HG03565 (cell line): ENCODE data around the gene FOXP4.
"Not testable (repeated sequence)": the region's sequence is repeated elsewhere in the genome, so short reads cannot be mapped to it uniquely, and the experiment has no call there.

ENCODE experiments used
- ATAC-seq: cut with Tn5 transposase; IDR thresholded peaks from one replicate; pipeline ENCODE4 v1.9.1; 2021; ENCODE audit warnings: mild to moderate bottlenecking, moderate library complexity; ENCODE audit not compliant: unreplicated experiment

Gene FOXP4

GRCh38 chr6:41597246-41598000, 51.2 kb downstream of the FOXP4 start:
- no peak for ATAC-seq

- ATAC-seq, result no peak
Measured at GRCh38 chr6:41598670-41599014, 52.5 kb downstream of the FOXP4 start.

GRCh38 chr6:41599015-41599851, 53.1 kb downstream of the FOXP4 start:
- no peak for ATAC-seq

- no peak for ATAC-seq
Measured at GRCh38 chr6:41599852-41600445, 53.8 kb downstream of the FOXP4 start.

- no peak for ATAC-seq
Measured at GRCh38 chr6:41600499-41601247, 54.5 kb downstream of the FOXP4 start.

- no peak for ATAC-seq
Measured at GRCh38 chr6:41601248-41601549, 55.0 kb downstream of the FOXP4 start.

- no peak for ATAC-seq
Measured at GRCh38 chr6:41602422-41602743, 56.2 kb downstream of the FOXP4 start.

GRCh38 chr6:41602864-41603608, 56.9 kb downstream of the FOXP4 start:
- no peak for ATAC-seq

- no peak for ATAC-seq
Measured at GRCh38 chr6:41604006-41604405, 57.8 kb downstream of the FOXP4 start.

- ATAC-seq, result no peak
Measured at GRCh38 chr6:41605649-41606048, 59.5 kb downstream of the FOXP4 start.

GRCh38 chr6:41607036-41607435, 60.9 kb downstream of the FOXP4 start:
- ATAC-seq, result no peak

- ATAC-seq, result no peak
Measured at GRCh38 chr6:41607736-41608135, 61.6 kb downstream of the FOXP4 start.

GRCh38 chr6:41608443-41609151, 62.4 kb downstream of the FOXP4 start:
- ATAC-seq, result no peak

GRCh38 chr6:41614715-41615114, 68.5 kb downstream of the FOXP4 start:
- no peak for ATAC-seq

- no peak for ATAC-seq
Measured at GRCh38 chr6:41615311-41615710, 69.1 kb downstream of the FOXP4 start.

- ATAC-seq, result no peak
Measured at GRCh38 chr6:41618598-41618997, 72.4 kb downstream of the FOXP4 start.

- ATAC-seq, result not testable (repeated sequence)
Measured at GRCh38 chr6:41619193-41619592, 73.0 kb downstream of the FOXP4 start.

- ATAC-seq, result no peak
Measured at GRCh38 chr6:41621367-41621766, 75.2 kb downstream of the FOXP4 start.

- ATAC-seq, result no peak
Measured at GRCh38 chr6:41621802-41622201, 75.6 kb downstream of the FOXP4 start.
